HG02798 (cell line): ENCODE data around the gene GMPPA.

Experiments used
- ATAC-seq: cut with Tn5 transposase; IDR thresholded peaks from one replicate; pipeline ENCODE4 v1.9.1; 2021; ENCODE audit warnings: mild to moderate bottlenecking; ENCODE audit not compliant: unreplicated experiment, poor library complexity

GMPPA gene

DNA sequence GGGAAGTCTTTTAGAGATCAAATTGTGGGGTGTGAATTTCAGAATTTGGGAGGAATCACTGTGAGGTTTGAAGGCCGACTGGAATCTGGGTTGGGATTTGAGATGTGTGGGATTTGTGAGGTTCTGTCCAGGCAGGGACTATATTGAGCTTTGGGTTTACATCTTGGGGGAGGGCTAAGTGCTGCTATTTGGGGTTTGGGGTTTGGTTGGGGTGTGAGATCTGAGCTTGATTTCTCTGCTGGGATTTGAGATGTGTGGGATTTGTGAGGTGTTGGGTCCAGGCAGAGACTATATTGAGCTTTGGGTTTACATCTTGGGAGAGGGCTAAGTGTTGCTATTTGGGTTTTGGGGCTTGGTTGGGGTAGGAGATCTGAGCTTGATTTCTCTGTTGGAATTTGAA, 864 bp downstream of the GMPPA start:
- ATAC-seq = no peak

DNA sequence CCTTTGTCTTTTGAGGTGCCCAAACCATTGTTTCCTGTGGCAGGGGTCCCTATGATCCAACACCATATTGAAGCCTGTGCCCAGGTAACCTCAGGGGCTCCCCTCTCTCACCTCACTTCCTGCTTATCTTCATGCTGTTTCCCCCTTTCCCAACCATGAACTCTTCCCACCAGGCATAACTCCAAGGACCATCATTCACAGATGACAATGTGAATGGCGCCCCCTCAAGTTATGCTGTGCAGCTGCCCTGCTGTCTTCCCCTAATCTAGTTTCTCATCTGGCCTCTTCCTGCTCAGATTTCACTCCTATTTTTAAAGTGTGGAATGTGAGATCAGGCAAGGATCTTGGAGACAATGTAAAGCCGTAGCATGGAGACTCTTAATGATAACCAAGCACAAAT, 1.4 kb downstream of the GMPPA start:
- ATAC-seq = no peak

DNA sequence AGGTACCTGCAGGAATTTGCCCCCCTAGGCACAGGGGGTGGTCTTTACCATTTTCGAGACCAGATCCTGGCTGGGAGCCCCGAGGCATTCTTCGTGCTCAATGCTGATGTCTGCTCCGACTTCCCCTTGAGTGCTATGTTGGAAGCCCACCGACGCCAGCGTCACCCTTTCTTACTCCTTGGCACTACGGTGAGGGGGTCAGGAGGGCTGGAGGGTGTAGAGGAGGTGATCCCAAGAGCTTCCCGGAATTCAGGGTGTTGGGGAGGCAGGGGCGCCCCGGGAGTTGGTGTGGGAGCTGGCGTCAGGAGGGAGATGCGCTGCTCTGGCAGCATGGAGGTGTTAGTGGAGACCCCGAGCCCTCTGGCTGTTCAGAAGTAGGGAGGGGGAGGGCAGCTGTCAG, 3.2 kb downstream of the GMPPA start:
- ATAC-seq = no peak

DNA sequence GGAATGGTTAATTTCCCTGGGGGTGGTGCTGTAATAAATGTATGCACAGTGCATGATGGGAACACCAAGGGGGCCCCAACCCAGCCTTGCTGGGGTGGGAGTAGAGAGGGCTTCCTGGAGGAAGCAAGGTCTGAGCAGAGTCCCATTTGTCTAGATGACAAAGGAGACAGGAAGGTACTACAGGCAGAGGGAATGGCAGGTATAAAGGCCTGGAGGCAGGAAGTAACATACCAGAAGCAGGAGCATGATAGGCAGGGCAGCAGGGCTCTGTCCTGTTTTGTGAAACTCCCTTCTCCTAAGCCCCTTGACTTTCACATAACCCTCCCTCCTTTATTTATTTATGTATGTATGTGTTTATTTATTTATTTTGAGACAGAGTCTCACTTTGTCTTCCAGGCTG, 3.9 kb downstream of the GMPPA start:
- ATAC-seq = no peak

DNA sequence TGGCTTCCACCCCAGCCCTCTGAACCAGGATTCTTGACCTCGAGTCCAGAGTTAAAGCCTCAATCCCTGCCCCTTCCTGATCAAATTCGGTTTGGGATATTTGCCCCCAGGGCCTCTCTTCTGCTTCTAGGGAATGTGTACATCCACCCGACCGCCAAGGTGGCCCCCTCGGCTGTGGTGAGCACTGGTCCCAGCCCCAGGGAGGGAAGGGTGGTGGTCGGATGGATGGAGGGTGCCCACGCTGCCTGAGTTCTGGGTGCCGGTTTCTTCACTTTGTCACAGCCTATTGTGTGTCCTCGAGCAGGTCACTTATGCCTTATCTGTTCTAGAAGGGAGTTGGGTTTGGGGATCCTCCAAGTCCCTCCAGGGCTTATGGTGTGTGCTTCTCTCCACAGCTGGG, 6.9 kb downstream of the GMPPA start:
- no peak for ATAC-seq

DNA sequence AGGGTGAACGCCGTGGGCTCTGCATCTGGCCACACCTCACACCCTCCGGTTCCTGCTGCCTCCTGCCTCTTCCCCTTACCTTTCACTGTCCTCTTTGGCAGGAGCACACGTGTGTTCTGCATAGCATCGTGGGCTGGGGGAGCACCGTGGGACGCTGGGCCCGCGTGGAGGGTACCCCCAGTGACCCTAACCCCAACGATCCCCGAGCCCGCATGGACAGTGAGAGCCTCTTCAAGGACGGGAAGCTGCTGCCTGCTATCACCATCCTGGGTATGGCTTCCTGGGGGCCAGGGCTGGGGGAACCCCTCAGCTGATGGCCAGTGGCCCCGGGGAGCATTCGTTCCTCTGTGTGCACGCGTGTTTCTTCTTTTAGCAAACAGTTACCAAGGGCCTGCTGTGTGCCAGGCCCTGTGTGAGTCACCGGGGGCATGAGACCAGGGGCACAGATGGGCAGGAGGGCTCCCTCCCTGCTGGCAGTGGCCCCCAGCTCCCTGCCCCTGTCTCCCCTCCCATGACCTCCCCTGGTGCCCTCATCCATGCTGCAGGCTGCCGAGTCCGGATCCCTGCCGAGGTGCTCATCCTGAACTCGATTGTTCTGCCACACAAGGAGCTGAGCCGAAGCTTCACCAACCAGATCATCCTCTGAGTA, 7.6 kb downstream of the GMPPA start:
- ATAC-seq = no peak

DNA sequence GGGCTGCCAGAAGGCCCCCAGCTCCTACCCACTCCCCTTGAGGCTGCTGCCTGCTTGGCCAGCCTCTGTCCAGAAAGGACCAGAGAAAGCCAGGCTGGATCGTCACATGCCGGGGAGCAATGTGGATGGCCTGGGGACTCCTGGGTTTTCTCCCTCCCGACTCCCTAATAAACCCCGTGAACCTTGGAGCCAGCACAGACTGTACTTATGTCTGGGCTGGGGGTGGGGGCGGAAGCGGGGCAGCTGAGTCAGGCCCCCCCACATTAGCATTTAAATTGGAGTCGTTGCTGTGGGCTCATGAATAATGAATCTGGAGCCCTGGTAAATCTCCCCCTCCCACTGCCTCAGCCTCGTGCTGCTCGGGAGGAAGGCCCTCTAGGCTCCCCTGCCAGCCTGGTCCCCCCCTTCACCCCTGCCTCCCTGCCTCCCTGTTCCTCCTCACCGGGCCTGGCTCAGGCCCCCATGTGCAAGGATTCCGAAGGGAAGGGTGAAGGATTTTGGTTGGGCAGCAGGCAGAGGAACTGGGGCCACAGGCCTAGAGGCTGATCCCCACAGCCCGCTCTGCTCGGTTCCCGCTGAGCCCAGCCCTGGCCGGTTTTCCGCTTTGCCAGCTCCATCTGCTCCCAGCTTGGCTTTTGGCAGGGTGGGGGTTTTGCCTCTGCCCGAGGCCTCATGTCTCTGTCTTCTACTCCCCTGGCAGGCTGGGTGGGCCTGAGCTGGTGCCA, 8.3 kb downstream of the GMPPA start:
- no peak for ATAC-seq

DNA sequence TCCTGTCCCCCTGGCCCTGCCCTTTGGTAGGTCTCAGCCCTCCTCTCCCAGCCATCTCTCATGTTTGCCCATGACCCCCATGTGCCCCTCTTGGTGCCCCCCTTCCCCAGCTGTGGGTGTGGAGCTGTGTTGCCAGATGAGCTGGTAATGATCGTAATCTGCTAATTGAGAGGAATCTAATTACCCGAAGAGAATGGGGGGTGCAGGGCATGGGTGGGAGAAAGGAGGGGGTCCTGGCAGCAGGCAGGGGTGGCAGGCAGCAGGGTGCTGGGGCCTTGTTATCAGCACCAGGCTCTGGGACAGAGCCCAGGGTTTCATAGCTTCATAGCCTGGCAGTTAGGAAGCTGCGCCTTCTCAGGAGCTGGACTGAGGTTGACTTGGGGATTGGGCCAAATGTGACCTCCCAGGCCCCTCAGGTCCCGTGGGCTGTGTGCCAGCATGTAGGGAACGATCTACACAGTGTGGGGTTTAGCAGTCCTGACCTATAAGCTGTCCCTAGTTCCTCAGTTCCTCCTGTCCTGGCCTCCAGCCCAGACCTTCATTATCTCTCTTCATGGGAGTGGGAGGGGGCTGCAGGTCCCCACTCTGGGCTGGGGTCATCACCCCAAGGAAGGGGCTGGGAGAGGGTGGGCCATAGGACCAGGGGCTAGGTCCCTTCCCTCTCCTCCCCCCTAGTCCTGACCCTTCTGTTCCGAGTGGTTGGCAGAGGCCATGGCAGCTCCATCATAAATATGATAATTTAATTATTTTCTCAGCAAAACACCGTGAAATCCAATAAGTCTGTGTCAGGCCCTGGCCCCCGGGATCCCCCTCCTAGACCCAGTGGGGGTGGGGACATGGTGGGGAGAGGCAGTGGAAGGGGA, 9.1 kb downstream of the GMPPA start:
- no peak for ATAC-seq

DNA sequence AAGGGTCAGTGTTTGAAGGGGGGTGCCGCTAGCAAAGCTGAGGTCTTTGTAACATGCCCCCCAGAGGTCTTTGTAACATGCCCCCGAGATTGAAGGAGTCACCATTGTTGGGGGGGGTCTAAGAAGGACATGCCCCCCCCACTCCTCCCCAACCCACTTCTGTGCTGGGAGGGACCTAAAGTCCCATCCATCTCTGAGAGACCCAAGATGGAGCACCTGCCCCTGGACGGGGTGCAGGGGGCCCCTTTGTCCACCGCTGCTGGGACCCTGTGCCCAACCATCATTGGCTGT, 9.7 kb downstream of the GMPPA start:
- ATAC-seq = no peak

DNA sequence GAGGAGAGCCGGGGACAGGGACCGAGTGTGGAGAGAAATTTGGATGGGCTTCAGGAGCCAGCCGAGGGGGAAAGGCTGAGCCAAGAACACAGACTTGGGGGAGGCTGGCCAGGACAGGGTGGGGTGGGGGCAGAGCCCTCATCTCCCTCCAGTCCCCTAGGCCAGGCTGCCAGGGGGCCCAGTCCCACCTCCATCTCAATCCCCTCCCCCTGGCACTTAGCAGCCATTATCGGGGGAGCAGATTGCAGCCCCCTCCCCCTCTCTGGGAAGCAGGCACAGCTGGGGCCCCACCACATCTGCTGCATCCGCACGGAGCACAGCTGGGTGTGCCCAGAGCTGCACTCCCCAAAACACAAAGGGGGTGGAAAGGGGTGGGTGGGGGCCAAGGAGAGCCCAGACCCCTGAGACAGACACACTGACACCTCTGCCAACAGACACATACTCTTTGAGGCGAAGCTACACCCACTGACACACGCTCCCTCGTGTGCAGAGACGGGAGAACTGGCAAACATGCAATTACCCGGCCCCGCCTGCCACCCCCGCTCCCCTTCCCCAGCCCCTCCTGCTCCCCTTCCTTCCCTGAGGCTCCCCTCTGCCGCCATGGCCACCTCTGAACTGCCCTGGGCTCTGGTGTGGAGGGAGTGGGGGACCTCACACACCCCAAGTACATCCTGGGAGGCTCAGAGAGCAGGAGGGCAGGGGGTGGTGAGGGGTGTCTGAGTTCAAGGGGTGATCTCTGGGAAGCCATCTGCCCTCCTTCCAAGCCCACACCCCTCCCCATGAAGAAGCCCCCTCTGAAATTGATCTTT, 10.5 kb downstream of the GMPPA start:
- ATAC-seq = peak; percentile 8

DNA sequence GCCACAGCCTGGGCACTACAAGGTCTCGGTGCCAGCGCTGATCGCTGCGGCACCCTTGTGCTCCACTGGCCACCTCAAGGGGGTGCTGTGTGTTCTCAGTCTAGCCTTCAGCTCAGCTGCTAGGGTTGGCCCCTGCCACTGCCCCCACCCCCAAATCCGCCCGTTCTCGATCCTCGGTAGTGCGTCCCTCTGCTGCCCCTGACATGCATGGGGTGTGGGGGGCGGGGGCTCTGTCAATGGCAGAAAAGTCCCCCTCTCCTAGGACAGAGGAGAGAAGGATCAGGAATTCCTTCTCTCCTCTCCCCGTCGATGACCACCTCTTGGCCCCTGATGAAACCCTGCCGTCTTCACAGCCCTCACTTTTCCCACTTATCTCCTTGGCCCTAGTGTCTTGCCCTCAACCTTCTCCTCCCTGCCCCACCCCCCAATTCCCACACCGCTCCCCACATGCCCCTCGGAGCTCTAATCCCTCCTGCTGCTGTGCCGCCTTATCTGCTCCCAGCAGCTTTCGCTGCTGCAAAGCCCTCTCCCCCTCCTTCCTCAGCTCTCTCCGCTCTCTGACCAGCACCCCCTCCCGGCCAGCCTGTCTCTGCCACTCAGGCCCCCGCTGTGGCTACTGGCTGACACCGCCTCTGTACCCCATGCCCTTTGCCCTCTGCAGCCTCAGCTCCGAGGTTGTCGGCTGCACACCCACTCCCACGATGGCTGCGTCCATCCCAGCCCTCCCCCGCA, 11.3 kb downstream of the GMPPA start:
- peak; percentile 62 for ATAC-seq

DNA sequence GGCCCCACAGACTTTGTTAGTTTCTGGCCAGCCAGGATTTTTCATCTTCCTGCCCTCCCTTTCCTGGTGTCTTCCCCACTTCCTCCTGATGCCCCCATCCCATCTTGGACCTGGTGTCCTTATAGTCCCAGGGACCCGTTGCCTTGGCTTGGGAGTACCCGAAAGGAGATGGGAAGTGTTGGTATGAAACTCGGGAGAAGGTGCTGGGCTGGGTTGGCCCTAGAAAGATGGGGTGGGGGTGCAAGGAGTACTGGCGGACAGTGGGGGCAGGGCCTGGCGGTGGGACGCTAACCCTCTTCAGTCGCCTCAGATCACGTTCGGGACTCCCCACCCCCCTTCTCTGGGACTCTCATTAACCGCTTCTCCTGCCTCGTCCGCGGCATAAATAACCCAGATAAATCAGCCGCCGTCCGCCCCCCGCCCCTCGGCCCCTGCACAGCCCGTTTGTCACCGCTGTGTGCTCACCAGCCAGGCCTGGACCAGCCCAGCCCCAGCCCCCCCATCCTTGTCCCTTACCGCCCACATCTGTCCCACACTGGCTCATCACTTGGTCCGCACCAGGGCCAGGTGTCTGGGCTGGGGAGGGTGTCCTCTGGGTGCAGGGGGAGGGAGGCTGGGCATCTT, 11.9 kb downstream of the GMPPA start:
- ATAC-seq = no peak

DNA sequence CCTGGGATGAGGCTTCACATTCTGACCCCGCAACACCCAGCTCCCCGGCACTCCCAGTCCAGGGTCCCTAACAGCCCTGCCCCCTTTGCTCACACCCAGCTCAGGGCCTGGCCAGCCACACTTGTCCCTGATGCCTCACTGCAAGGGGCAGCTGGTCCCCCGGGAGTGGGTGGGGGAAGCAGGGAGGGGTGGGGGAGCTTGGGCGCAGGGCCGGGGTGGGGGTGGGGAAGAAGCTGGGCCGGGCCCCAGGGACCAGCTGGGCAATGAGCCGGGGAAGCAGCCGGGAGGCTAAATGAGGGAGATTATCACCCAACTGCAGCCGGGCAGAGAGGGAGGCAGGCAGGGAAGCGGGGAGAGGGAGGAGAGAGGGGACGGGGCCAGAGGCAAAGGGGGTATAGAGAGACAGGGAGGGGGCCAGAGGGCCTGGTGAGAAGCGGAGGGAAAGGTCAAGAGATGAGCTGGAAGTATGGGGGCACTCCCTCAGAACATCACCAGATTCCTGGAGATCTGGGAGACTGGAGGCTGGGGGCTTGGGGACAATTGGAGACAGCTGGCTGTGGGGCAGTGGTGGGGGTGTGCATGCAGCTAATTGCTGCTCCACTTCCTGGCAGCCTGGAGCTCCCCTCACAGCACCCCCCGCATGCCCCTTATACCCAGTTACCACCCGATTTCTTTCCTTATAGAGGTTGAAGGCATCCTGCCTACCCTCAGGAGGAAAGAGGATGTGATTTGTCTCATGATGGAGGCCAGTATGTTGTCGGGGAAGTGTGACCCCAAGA, 13.0 kb downstream of the GMPPA start:
- no peak for ATAC-seq

DNA sequence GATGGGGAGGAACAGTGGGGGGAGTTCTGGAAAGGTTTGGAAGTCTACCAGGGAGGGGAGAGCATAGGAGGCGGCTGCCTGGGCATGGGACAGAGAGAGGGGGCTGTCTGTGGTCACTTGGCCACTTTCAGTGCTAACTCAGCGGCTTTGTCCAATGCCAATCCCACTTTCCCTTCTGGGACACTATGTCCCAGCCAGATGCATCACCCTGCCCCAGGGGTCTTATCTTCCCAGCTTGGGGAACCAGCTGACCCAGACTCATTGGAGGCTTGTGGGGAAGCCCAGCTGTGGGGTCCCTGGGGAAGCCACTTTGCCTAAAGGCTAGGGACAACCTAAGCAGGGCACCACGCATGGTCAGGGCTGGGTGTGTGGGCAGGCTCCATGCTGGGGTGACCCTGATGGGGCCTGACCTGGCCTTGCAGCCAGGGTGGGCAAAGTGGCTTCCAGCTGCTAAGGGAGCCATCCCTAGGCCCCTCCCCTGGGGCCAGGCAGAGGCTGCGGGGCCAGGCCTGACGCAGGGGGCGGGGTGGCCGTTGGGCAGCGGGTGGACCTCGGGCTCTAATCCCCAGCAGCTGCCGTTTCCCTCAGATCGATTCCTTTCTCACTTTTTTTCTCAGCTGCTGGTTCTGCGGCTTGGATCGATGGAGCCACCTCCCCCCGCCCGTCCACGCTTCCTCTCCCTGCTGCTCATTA, 14.0 kb downstream of the GMPPA start:
- no peak for ATAC-seq

DNA sequence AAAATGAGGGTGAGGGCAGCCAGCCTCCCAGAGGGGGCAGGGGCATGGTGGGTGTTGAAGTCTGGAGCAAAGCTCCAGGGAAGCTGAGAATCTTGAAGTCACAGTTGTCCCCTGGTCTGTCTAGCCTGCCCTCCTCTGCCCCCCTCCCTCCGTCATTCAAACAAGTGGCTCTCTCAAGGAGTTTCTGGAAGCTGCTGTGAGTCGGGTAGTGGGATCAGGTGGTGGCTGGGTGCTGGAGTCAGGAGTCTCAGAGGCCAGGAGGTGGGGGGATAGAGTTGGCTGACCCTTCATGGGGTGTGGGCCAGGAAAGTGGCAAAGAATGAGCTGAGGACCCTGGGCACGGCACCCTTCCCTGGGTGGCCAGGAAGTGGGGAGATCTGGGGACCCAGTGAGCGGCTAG, 15.1 kb downstream of the GMPPA start:
- ATAC-seq = no peak

DNA sequence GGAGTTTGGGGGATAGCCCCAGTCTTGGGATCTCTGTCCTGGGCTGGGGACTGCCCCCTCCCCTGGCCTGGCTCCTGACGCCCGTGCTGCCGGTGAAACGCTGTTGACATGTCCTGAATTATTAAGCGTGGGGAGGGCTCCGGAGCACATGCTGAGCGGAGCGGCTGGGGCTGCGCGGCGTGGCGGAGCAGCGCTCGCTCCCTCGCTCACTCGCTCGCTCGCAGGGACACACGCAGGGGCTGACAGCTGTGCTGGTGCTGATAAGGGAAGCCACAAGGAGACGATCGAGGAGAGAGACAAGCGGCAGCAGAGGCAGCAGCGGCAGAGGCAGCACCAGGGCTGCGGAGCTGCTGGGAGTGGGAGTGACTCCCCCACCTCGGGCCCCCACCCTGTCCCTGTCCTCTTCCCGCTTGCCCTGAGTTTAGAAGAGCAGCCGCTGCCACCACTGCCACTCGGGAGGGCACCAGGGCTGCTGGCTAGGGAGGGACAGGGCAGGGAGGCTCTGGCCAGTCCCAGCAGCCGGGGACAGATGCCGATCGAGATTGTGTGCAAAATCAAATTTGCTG, 15.6 kb downstream of the GMPPA start, which contains the start of gene ASIC4:
Gene ASIC4, plus strand, starts transcription at position 287 of the 566 bp plus-strand sequence. Its CDS starts 243 bp downstream, at position 530.
- no peak for ATAC-seq

DNA sequence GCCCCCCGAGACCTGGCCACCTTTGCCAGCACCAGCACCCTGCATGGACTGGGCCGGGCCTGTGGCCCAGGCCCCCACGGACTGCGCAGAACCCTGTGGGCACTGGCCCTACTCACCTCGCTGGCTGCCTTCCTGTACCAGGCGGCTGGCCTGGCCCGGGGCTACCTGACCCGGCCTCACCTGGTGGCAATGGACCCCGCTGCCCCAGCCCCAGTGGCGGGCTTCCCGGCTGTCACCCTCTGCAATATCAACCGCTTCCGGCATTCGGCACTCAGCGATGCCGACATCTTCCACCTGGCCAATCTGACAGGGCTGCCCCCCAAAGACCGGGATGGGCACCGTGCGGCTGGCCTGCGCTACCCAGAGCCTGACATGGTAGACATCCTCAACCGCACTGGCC, 16.1 kb downstream of the GMPPA start:
- ATAC-seq = no peak
